Neural cell (in vitro differentiated cells): ENCODE results near the gene CHCHD1.

ENCODE experiments used
- CTCF ChIP-seq: fragments of 450-650 bp; IDR thresholded peaks from 2 replicates; pipeline ENCODE4 v1.5.1; 2014; ENCODE audit warnings: antibody characterized with exemption, mild to moderate bottlenecking, moderate library complexity; ENCODE audit not compliant: poor library complexity, severe bottlenecking
- EP300 ChIP-seq: fragments of 450-650 bp; conservative IDR thresholded peaks from 2 replicates; pipeline ENCODE4 v1.6.1; 2014; ENCODE audit warnings: antibody characterized with exemption, mild to moderate bottlenecking, moderate library complexity; ENCODE audit not compliant: poor library complexity, severe bottlenecking
- EZH2 ChIP-seq: fragments of 200-600, 300-800 bp; shearing (Covaris generic), sonication (generic); IDR thresholded peaks from 2 replicates; pipeline ENCODE4 v1.6.1; 2014; ENCODE audit warnings: antibody characterized with exemption, low read length, borderline replicate concordance, mild to moderate bottlenecking; ENCODE audit not compliant: insufficient read depth, poor library complexity, severe bottlenecking
- MXI1 ChIP-seq: fragments of 450-650 bp; conservative IDR thresholded peaks from 2 replicates; pipeline ENCODE4 v1.6.1; 2014; ENCODE audit warnings: antibody characterized with exemption, mild to moderate bottlenecking; ENCODE audit not compliant: poor library complexity, severe bottlenecking
- POLR2AphosphoS5 ChIP-seq: IDR thresholded peaks from 2 replicates; pipeline ENCODE4 v1.6.1; 2012
- RAD21 ChIP-seq: fragments of 450-650 bp; conservative IDR thresholded peaks from 2 replicates; pipeline ENCODE4 v1.6.1; 2014; ENCODE audit warnings: antibody characterized with exemption, mild to moderate bottlenecking, moderate library complexity
- REST ChIP-seq: IDR thresholded peaks from 2 replicates; pipeline ENCODE4 v1.6.1; 2012; ENCODE audit warnings: borderline replicate concordance
- SMC3 ChIP-seq: fragments of 450-650 bp; conservative IDR thresholded peaks from 2 replicates; pipeline ENCODE4 v1.6.1; 2014; ENCODE audit warnings: antibody characterized with exemption, mild to moderate bottlenecking, moderate library complexity; ENCODE audit not compliant: poor library complexity
- TAF1 ChIP-seq: IDR thresholded peaks from 2 replicates; pipeline ENCODE4 v1.6.1; 2012; ENCODE audit warnings: low read depth

- TF ChIP-seq CTCF = no peak
- no peak for TF ChIP-seq POLR2AphosphoS5
- TF ChIP-seq REST = no peak
- no peak for TF ChIP-seq MXI1
- no peak for TF ChIP-seq EZH2
- no peak for TF ChIP-seq EP300
- no peak for TF ChIP-seq RAD21
- TF ChIP-seq SMC3 = no peak
- TF ChIP-seq TAF1 = no peak
Measured at GRCh38 chr10:73771722-73772280, 10.0 kb upstream of the CHCHD1 start.
